Hepatocyte (in vitro differentiated cells): ENCODE data around the gene KIAA0040.

Experiments used
- CTCF ChIP-seq: fragments of 200-600 bp; sonication (generic); IDR thresholded peaks from 2 replicates; pipeline ENCODE4 v1.5.1; 2016; ENCODE audit warnings: antibody characterized with exemption, mild to moderate bottlenecking; ENCODE audit not compliant: poor library complexity
- EZH2 ChIP-seq: fragments of 200-600 bp; sonication (generic); IDR thresholded peaks from 2 replicates; pipeline ENCODE4 v1.6.1; 2016; ENCODE audit warnings: antibody characterized with exemption, mild to moderate bottlenecking, borderline replicate concordance

- TF ChIP-seq CTCF, result no peak
- TF ChIP-seq EZH2, result no peak
These were observed 6.0 kb downstream of the KIAA0040 start for GRCh38 chr1:175186433-175187160.
